ENCODE data around the gene NUP54.

DNA sequence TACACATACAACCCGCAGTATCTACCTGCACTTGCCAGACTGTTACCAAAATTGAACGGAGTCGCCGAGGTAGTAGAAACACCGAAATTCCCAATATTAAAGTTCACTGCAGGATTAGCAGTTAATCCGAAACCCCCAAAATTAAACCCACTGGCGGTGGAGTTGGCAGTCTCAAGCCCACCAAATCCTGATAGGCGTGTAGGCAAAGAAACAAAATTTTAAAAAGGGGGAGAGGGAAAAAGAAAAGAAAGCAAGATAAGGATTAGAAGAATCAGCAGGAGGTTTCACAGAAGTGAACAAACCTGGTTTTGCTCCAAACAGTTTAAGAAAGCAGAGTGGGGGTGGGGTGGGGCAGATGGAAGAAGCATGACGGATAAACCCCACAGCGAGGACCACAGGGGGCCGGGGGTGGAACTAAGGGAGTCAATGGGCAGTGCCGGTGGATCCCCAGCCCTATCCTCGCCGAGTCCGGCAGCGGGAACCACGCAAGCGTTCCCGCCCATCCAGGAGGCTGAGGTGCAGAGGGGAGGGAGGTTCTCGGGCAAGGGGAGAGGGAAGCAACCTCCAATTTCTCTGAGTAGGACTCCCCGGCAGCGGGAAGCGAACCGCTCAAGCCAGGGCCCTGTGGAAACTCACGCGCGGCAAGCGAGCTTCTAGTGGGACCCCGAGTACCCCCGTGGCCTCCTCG is 599 bp downstream of the NUP54 start:
- TF ChIP-seq POLR2AphosphoS5 (IDR thresholded peaks at IDR 0.05; ENCODE audit: borderline replicate concordance, low read depth, low read length), result no peak
- TF ChIP-seq EZH2 (IDR thresholded peaks at IDR 0.05), result no peak

Data from SK-N-MC (cell line).